Adrenal gland (tissue), 5 donors: Measurements from ENCODE around the gene EBF3.

Experiments
- POLR2A ChIP-seq, 2 donors: fragments of 450-650 bp; IDR thresholded peaks; one replicate each; pipeline ENCODE4 v1.6.1; 2017; ENCODE audit warnings: antibody characterized with exemption in 2 of 2, mild to moderate bottlenecking in 2 of 2, moderate library complexity in 1 of 2
- TF ChIP-seq, protein P1 (sequence below), 6 experiments: fragments of 450-650 bp in 4 of 6; fragments of 200-600 bp in 2 of 6; sonication (generic) in 1 of 6; IDR thresholded peaks; 1 replicate in 5 of 6; 2 replicates in 1 of 6; pipeline versions ENCODE4 v1.5.1 to v1.8.0; 2016 to 2021; ENCODE audit warnings: antibody characterized with exemption in 6 of 6, mild to moderate bottlenecking in 2 of 6, moderate library complexity in 1 of 6
- donor health status: DM: no; HTN: no; CAD: no.

DNA sequence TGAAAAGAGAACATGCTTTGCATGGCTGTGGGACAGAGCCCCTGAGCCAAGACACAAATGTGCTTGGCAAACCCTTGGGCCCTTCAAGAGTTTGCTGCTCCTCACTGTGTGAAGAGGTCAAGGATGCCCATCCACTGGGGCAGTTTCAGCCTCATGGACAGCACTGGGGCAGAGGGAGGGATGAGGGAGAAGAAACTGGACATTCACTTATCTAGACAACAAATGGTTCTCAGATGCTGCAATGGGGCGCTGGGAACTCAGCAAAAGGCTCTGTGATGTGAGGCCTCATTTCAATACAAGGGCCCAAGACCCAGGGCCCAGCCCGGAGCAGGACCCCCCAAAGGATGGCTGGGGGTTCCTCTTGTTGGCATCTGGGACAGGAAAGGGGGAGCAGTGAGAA is 49.1 kb downstream of the EBF3 start:
- TF ChIP-seq, protein P1, sequence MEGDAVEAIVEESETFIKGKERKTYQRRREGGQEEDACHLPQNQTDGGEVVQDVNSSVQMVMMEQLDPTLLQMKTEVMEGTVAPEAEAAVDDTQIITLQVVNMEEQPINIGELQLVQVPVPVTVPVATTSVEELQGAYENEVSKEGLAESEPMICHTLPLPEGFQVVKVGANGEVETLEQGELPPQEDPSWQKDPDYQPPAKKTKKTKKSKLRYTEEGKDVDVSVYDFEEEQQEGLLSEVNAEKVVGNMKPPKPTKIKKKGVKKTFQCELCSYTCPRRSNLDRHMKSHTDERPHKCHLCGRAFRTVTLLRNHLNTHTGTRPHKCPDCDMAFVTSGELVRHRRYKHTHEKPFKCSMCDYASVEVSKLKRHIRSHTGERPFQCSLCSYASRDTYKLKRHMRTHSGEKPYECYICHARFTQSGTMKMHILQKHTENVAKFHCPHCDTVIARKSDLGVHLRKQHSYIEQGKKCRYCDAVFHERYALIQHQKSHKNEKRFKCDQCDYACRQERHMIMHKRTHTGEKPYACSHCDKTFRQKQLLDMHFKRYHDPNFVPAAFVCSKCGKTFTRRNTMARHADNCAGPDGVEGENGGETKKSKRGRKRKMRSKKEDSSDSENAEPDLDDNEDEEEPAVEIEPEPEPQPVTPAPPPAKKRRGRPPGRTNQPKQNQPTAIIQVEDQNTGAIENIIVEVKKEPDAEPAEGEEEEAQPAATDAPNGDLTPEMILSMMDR (IDR thresholded peaks at IDR 0.05): no peak
- no peak for TF ChIP-seq POLR2A (IDR thresholded peaks at IDR 0.05)
